HEK293 (cell line): ENCODE measurements around the gene EXOC2.

Experiments used
- ZNF629 ChIP-seq: fragments of 450-650 bp; formaldehyde crosslinking; IDR thresholded peaks from 2 replicates; pipeline ENCODE4 v1.5.1; 2017; ENCODE audit warnings: missing biosample characterization, missing genetic modification characterization
- TF ChIP-seq, protein P1 (sequence below): fragments of 450-650 bp; formaldehyde crosslinking; IDR thresholded peaks from 2 replicates; pipeline ENCODE4 v1.5.1; 2016; ENCODE audit warnings: missing biosample characterization, missing genetic modification characterization

GRCh38 chr6:447381-448165 is 245.4 kb downstream of the EXOC2 start:
- TF ChIP-seq, protein P1, sequence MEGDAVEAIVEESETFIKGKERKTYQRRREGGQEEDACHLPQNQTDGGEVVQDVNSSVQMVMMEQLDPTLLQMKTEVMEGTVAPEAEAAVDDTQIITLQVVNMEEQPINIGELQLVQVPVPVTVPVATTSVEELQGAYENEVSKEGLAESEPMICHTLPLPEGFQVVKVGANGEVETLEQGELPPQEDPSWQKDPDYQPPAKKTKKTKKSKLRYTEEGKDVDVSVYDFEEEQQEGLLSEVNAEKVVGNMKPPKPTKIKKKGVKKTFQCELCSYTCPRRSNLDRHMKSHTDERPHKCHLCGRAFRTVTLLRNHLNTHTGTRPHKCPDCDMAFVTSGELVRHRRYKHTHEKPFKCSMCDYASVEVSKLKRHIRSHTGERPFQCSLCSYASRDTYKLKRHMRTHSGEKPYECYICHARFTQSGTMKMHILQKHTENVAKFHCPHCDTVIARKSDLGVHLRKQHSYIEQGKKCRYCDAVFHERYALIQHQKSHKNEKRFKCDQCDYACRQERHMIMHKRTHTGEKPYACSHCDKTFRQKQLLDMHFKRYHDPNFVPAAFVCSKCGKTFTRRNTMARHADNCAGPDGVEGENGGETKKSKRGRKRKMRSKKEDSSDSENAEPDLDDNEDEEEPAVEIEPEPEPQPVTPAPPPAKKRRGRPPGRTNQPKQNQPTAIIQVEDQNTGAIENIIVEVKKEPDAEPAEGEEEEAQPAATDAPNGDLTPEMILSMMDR (tag by site-specific recombination) = no peak
- TF ChIP-seq ZNF629 (tag by site-specific recombination) = no peak
